CD4-positive, alpha-beta memory T cell (primary cell): ENCODE results near the gene UGT1A7. TPM values are rescaled to one million over a fixed set of nuclear protein-coding genes. Genes with fewer than 3 reads are reported as not detected.

Experiments
- CTCF ChIA-PET: fragments of 350-600 bp; sonication (Branson Sonifier 250); formaldehyde crosslinking; loops from one replicate; lab custom pipeline; 2021; ENCODE audit warnings: inconsistent platforms; ENCODE audit not compliant: partially characterized antibody; lab: Charles Lee
- POLR2A ChIA-PET: fragments of 350-600 bp; sonication (Branson Sonifier 250); formaldehyde crosslinking; loops from one replicate; lab custom pipeline; 2021; ENCODE audit not compliant: partially characterized antibody; lab: Charles Lee
- DNase-seq, 5 donors: peaks; one replicate each; pipeline versions ENCODE4 v3.0.0 to v3.0.0-alpha.2; 2020 to 2022; ENCODE audit warnings: mixed read lengths in 1 of 5
- H3K27ac ChIP-seq: one replicate; pipeline ENCODE4 v1.7.0; 2013; ENCODE audit warnings: low read depth, low read length
- H3K27me3 ChIP-seq: 2 replicates; pipeline ENCODE4 v1.7.0; 2013; ENCODE audit warnings: mild to moderate bottlenecking, low read length, moderate library complexity; ENCODE audit not compliant: insufficient read depth
- H3K36me3 ChIP-seq: 2 replicates; pipeline ENCODE4 v1.7.0; 2013; ENCODE audit warnings: mild to moderate bottlenecking, low read length, moderate library complexity; ENCODE audit not compliant: insufficient read depth
- H3K4me1 ChIP-seq: 2 replicates; pipeline ENCODE4 v1.7.0; 2013; ENCODE audit warnings: mild to moderate bottlenecking, low read length, moderate library complexity; ENCODE audit not compliant: insufficient read depth
- H3K4me3 ChIP-seq, 2 donors: one replicate each; pipeline ENCODE4 v1.7.0; 2013; ENCODE audit warnings: low read length in 2 of 2, mild to moderate bottlenecking in 1 of 2
- H3K9me3 ChIP-seq, 2 donors: one replicate each; pipeline ENCODE4 v1.7.0; 2013; ENCODE audit warnings: low read length in 2 of 2, control low read depth in 1 of 2; ENCODE audit not compliant: control insufficient read depth in 1 of 2
- H3K27ac Mint-ChIP-seq, 7 donors: one replicate each; pipeline ENCODE4 v1.8.0; 2020 to 2021; ENCODE audit warnings: mixed read lengths in 7 of 7, mild to moderate bottlenecking in 6 of 7, inconsistent platforms in 3 of 7, moderate library complexity in 3 of 7
- H3K27me3 Mint-ChIP-seq, 2 donors: one replicate each; pipeline ENCODE4 v1.8.0; 2020 to 2021; ENCODE audit warnings: mixed read lengths in 2 of 2
- H3K36me3 Mint-ChIP-seq, 2 donors: one replicate each; pipeline ENCODE4 v1.8.0; 2020 to 2021; ENCODE audit warnings: mixed read lengths in 2 of 2, inconsistent platforms in 1 of 2, mild to moderate bottlenecking in 1 of 2
- H3K4me1 Mint-ChIP-seq, 4 donors: one replicate each; pipeline ENCODE4 v1.8.0; 2020 to 2021; ENCODE audit warnings: mixed read lengths in 4 of 4, mild to moderate bottlenecking in 1 of 4
- H3K4me3 Mint-ChIP-seq, 8 donors: one replicate each; pipeline ENCODE4 v1.8.0; 2020 to 2021; ENCODE audit warnings: mixed read lengths in 8 of 8, mild to moderate bottlenecking in 7 of 8, moderate library complexity in 6 of 8, inconsistent platforms in 3 of 8
- H3K9me3 Mint-ChIP-seq, 8 donors: one replicate each; pipeline ENCODE4 v1.8.0; 2020 to 2021; ENCODE audit warnings: mixed read lengths in 8 of 8, mild to moderate bottlenecking in 5 of 8, inconsistent platforms in 3 of 8, moderate library complexity in 1 of 8
- intact Hi-C: fragments of 100-400 bp; cut with micrococcal nuclease; formaldehyde crosslinking; loops from one replicate; pipeline ENCODE4 v1.15.1; 2023
- polyA plus RNA-seq, 2 donors: library from polyadenylated mRNA; unstranded; fragments of 300-500 nt; fragmentation: Illumina TruSeq; gene quantifications; one replicate each; pipeline ENCODE4 v1.2.3, GENCODE V29; 2021
- total RNA-seq, 2 experiments: library from RNA; stranded (reverse); gene quantifications; one replicate each; pipeline ENCODE4 v1.2.3, GENCODE V29; 2021

UGT1A7 gene
- total and polyA plus RNA-seq, 4 experiments from 2014 or later: not detected

DNA sequence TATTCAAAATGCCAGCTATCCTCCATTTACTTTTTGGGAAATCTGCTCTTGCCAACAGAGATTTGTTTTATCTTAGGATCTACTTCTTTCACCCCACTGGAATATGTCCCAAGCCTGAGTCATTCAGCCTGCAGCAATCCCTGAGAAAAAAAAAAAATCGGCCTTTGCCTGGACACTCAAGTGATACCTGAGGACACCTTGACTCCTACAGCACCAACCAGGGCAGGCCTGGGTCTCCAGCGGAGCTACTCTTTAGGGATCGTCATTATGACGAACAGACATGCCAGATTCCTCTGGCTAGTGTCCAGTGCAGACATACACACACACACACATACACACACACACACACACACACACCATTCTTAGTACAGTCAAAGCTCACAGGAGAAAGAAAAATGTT is 8.7 kb downstream of the UGT1A7 start:
- no peaks in the 10 kb centered on the region for H3K27me3 ChIP-seq
- H3K4me1 Mint-ChIP-seq: no peaks in the 10 kb centered on the region
- no peaks in the 10 kb centered on the region for H3K9me3 ChIP-seq
- no peak overlapping the region for H3K4me3 Mint-ChIP-seq
- no peaks in the 10 kb centered on the region for H3K36me3 Mint-ChIP-seq
- H3K27ac ChIP-seq: no peak overlapping the region
- no peak overlapping the region for H3K27ac Mint-ChIP-seq
- DNase-seq: no peak
- ChIA-PET POLR2A (no interaction called here), CTCF (no interaction called here)
- no peaks in the 10 kb centered on the region for H3K36me3 ChIP-seq
- H3K4me3 ChIP-seq: no peak overlapping the region
- no peaks in the 10 kb centered on the region for H3K4me1 ChIP-seq
- H3K9me3 Mint-ChIP-seq: peaks cover 0 to 1% (median 0%) of the 10 kb centered on the region in 8 donors
- intact Hi-C loops: no loop called here
- peaks cover 8 to 27% of the 10 kb centered on the region in 2 donors for H3K27me3 Mint-ChIP-seq

DNA sequence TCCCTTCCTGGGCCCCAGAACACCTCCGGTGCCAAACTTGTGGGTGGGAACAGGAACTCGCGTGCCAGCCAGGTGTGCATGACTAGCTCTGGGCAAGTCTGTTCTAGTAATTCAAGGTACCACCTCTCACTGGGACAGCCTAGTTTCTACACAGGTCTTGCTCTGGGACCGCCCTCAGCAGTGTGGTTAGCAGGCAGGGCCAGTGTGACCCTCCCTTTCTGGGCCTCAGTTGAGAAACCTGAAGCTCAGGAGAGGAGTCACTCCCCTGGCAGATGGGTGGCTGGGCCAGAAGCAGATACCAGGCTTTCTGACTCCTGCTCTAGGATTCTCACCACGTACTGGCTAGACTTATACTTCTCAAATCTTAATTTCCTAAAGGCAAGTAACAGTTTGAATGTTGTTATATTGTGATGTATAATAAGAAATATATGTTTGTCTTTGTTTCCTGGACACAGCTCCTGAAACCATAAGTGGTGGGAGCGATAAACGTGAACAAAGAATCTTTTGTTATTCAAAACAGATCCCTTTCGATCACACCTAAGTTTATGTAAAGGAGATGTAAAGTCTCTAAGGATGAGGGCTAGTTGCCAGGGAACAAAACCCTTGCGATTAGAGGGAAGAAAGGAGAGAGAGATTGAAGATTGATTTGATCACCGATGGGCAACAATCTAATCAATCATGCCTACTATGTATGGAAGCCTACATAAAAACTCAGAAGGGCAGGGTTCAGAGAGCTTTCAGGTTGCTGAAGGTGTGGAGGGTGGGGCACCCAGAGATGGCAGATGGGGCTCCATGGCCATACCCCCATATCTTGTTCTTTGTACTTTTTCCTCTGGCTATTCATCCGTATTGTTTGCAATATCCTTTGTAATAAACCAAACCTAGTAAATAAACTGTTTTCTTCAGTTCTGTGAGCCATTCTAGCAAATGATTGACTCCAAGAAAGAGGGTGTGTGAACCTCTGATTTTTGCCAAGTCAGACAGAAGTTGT is 10.0 kb downstream of the UGT1A7 start:
- no peaks in the 10 kb centered on the region for H3K4me1 ChIP-seq
- no peaks in the 10 kb centered on the region for H3K36me3 ChIP-seq
- Mint-ChIP-seq H3K36me3 (no peaks in the 10 kb centered on the region), H3K9me3 (peaks cover 0 to 2% (median 0%) of the 10 kb centered on the region in 8 donors), H3K27ac (no peak overlapping the region), H3K4me3 (no peak overlapping the region), H3K4me1 (no peaks in the 10 kb centered on the region), H3K27me3 (peaks cover 7 to 27% of the 10 kb centered on the region in 2 donors)
- CTCF ChIA-PET: no interaction called here
- H3K9me3 ChIP-seq: no peaks in the 10 kb centered on the region
- intact Hi-C loops: no loop called here
- H3K27me3 ChIP-seq: no peaks in the 10 kb centered on the region
- H3K27ac ChIP-seq: no peak overlapping the region
- POLR2A ChIA-PET: no interaction called here
- no peak overlapping the region for H3K4me3 ChIP-seq
- no peak for DNase-seq

DNA sequence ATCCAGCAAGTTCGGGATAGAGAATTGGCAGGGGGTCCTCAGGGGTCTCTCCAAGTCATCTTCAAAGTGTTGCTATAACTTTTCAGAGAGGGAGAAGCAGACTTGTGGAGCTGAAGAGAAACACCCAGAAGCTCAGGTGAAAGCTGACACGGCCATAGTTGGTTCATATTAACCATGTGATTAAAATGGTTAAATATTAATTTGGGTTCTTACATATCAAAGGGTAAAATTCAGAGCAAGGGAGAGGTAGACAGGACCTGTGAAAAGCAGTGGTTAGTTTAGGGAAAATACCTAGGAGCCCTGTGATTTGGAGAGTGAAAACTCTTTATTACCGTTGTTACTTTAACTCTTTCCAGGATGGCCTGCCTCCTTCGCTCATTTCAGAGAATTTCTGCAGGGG is 10.9 kb downstream of the UGT1A7 start, which contains the start of gene UGT1A6:
Gene UGT1A6, plus strand, starts transcription at position 243 of the 400 bp plus-strand sequence. Its CDS starts 115 bp downstream, at position 358.
- Histone ChIP-seq H3K9me3 (no peaks in the 10 kb centered on the region), H3K27ac (no peak within 1 kb of the TSS), H3K27me3 (no peaks in the 10 kb centered on the region), H3K36me3 (no peaks in the 10 kb centered on the region), H3K4me3 (no peak within 1 kb of the TSS), H3K4me1 (no peaks in the 10 kb centered on the region)
- CTCF ChIA-PET: no interaction called here
- Mint-ChIP-seq H3K36me3 (no peaks in the 10 kb centered on the region), H3K27me3 (peaks cover 10 to 27% of the 10 kb centered on the region in 2 donors), H3K4me1 (no peaks in the 10 kb centered on the region), H3K9me3 (peaks cover 0 to 2% (median 0%) of the 10 kb centered on the region in 8 donors), H3K27ac (no peak within 1 kb of the TSS), H3K4me3 (no peak within 1 kb of the TSS)
- POLR2A ChIA-PET: no interaction called here
- no peak for DNase-seq
- intact Hi-C loops: no loop called here

DNA sequence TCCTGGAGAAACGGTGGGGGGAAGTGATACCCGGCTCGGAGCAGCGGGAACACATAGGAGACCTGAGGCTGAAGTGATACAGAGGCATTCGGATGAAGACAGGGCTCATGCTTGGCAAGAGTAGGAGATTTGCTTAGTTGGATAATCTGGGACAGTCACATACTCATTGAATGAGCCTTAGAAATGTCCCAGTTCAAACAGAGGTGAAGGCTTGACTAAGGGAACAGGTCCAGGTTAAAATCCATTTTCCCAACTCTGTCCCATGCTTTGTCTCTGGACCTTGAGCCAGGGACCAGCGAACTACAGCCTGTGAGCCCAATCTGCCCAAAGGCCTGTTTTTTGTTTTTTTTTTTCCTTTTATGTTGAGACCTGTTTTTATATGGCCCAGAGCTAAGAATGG is 12.3 kb downstream of the UGT1A7 start:
- Mint-ChIP-seq H3K27me3 (peaks cover 6 to 18% of the 10 kb centered on the region in 2 donors), H3K36me3 (no peaks in the 10 kb centered on the region), H3K9me3 (peaks cover 0 to 2% (median 0%) of the 10 kb centered on the region in 8 donors), H3K4me1 (no peaks in the 10 kb centered on the region), H3K4me3 (no peak overlapping the region), H3K27ac (peak overlapping the region in 1 of 7 donors; percentile 44)
- Histone ChIP-seq H3K4me3 (no peak overlapping the region), H3K4me1 (no peaks in the 10 kb centered on the region), H3K27me3 (no peaks in the 10 kb centered on the region), H3K9me3 (no peaks in the 10 kb centered on the region), H3K36me3 (no peaks in the 10 kb centered on the region), H3K27ac (no peak overlapping the region)
- DNase-seq: no peak
- intact Hi-C loops: no loop called here
- ChIA-PET CTCF (no interaction called here), POLR2A (no interaction called here)

DNA sequence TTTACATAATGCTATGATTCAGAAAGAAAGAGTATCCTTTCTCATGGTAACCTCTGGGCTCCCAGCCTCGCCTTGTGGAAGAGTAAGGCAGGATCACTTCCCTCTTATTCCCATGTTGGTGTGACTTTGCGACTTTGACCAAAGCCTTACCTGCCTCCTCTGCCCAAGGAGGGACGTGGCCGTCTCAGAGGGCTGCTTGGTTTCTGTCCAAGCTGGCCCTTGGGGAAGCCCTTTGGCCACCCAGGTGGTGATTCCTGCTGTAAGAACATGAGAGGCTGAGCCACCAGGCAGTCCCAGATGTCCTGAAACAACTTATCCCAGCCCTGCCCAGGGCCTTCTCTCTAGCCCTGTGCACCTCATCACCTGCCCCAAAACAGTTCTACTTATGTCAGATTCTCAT is 17.0 kb downstream of the UGT1A7 start:
- no peaks in the 10 kb centered on the region for H3K36me3 ChIP-seq
- H3K9me3 Mint-ChIP-seq: peaks cover 0 to 2% (median 0%) of the 10 kb centered on the region in 8 donors
- CTCF ChIA-PET: no interaction called here
- H3K4me3 Mint-ChIP-seq: no peak overlapping the region
- intact Hi-C loops: no loop called here
- H3K27ac Mint-ChIP-seq: no peak overlapping the region
- no peaks in the 10 kb centered on the region for H3K36me3 Mint-ChIP-seq
- POLR2A ChIA-PET: no interaction called here
- no peaks in the 10 kb centered on the region for H3K9me3 ChIP-seq
- DNase-seq: no peak
- no peak overlapping the region for H3K4me3 ChIP-seq
- H3K27me3 Mint-ChIP-seq: peaks cover 2 to 10% of the 10 kb centered on the region in 2 donors
- H3K27ac ChIP-seq: no peak overlapping the region
- no peaks in the 10 kb centered on the region for H3K4me1 ChIP-seq
- H3K4me1 Mint-ChIP-seq: no peaks in the 10 kb centered on the region
- no peaks in the 10 kb centered on the region for H3K27me3 ChIP-seq

DNA sequence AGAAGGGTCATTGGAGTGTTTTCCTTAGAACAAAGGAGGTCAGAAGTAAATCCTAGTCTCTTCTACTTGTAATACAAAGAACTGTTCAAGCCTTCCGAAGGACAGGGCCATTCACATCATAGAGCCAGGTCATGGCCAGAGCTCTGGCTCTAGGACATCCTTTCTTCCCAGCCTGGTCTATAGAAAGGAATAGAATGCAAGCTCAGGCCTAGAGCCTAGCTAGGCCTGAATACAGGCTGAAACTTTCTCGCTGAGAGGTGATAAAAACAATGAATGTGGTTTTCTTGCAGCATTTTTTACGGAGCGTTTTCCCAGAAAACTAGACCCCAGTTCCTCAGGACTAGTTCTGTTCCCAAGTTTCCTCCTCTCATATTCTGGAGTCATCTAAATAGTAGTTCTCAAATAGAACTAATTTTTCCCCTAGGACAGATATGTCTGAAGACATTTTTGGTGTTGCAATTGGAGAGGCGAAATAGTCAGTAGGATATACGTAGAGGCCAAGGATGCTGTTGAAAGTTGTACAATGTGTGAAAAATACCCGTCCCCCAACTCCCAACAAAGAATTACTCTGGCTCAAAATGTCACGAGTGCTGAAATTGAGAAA is 17.8 kb downstream of the UGT1A7 start:
- intact Hi-C loops: no loop called here
- no peaks in the 10 kb centered on the region for H3K4me1 Mint-ChIP-seq
- no peaks in the 10 kb centered on the region for H3K36me3 Mint-ChIP-seq
- H3K9me3 Mint-ChIP-seq: peaks cover 0 to 6% (median 2%) of the 10 kb centered on the region in 8 donors
- no peak overlapping the region for H3K4me3 Mint-ChIP-seq
- peaks cover 0 to 10% of the 10 kb centered on the region in 2 donors for H3K27me3 Mint-ChIP-seq
- H3K4me3 ChIP-seq: no peak overlapping the region
- no peaks in the 10 kb centered on the region for H3K36me3 ChIP-seq
- ChIA-PET POLR2A (no interaction called here), CTCF (no interaction called here)
- DNase-seq: no peak
- no peaks in the 10 kb centered on the region for H3K4me1 ChIP-seq
- H3K9me3 ChIP-seq: no peaks in the 10 kb centered on the region
- no peak overlapping the region for H3K27ac Mint-ChIP-seq
- no peak overlapping the region for H3K27ac ChIP-seq
- no peaks in the 10 kb centered on the region for H3K27me3 ChIP-seq

DNA sequence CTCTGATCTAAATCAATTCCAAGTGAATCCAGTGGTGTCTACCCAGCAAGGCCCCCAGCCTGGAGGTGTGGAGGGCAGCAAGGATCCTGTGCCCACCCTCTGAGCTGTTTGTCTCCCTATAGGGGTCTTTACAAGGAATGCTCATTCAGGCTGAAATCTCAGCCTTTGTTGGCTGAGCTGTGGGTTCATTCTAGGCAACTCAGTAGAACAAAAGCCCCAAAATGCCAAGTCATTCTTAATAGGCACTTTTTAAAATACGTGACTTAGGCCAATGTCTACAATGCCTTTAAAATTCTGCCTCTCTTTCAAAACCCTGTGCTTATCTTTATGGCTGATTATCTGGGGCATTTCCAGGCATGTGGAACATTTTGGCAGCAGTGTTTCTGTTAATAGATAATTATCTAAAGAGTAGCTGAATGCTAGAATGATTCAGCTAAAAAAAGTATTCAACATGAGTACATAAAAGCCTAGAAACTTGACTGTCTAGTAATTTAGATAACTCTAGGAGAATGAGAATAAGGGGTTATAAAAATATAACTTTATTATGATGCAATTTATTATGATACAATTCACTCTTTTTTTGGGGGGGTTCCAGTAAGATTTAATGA is 18.4 kb downstream of the UGT1A7 start:
- Mint-ChIP-seq H3K4me3 (no peak overlapping the region), H3K27me3 (peaks cover 0 to 10% of the 10 kb centered on the region in 2 donors), H3K36me3 (no peaks in the 10 kb centered on the region), H3K4me1 (no peaks in the 10 kb centered on the region), H3K9me3 (peaks cover 0 to 6% (median 2%) of the 10 kb centered on the region in 8 donors), H3K27ac (no peak overlapping the region)
- no peaks in the 10 kb centered on the region for H3K27me3 ChIP-seq
- POLR2A ChIA-PET: no interaction called here
- no peaks in the 10 kb centered on the region for H3K36me3 ChIP-seq
- no peak for DNase-seq
- no peak overlapping the region for H3K4me3 ChIP-seq
- CTCF ChIA-PET: no interaction called here
- intact Hi-C loops: no loop called here
- no peaks in the 10 kb centered on the region for H3K4me1 ChIP-seq
- no peaks in the 10 kb centered on the region for H3K9me3 ChIP-seq
- H3K27ac ChIP-seq: no peak overlapping the region
